K562 (cell line): Measurements from ENCODE around the gene HIGD1C. TPM values are rescaled to one million over a fixed set of nuclear protein-coding genes. Genes with fewer than 3 reads are reported as not detected.

Source experiments
- ATAC-seq: fragments of 200-7000 bp; cut with Tn5 transposase; 3 replicates; pipeline ENCODE4 v1.9.1; 2020; ENCODE audit warnings: moderate library complexity
- BruUV-seq: library from RNA; stranded (reverse); fragments of 400-500 nt; replicated peaks from 2 replicates; lab custom pipeline; 2021; lab: Mats Ljungman, UMichigan
- CTCF ChIA-PET: fragments of 300-600 bp; formaldehyde crosslinking; extraction: SDS; loops from one replicate; lab custom pipeline; 2021; ENCODE audit warnings: low intra/inter-chr PET ratio; lab: Yijun Ruan, JAX
- POLR2A ChIA-PET: fragments of 300-600, 350-650 bp; sonication (Branson Sonifier 250); formaldehyde crosslinking; extraction: SDS; loops from one replicate; lab custom pipeline; 2021; ENCODE audit warnings: antibody characterized with exemption, inconsistent platforms; lab: Yijun Ruan, JAX
- DNase-seq, 4 experiments: peaks; one replicate each; pipeline versions ENCODE4 v3.0.0 to v3.0.0-alpha.2; 2011 to 2018; ENCODE audit warnings: low spot score in 3 of 4, mixed read lengths in 3 of 4; ENCODE audit errors: extremely low read depth in 1 of 4
- FAIRE-seq: peaks from 2 replicates; lab custom pipeline; 2011; peaks lifted over from hg19 to GRCh38; lab: Jason Lieb, UNC
- H2AFZ ChIP-seq: 2 replicates; pipeline ENCODE4 v1.6.0; 2011; ENCODE audit warnings: low read depth, low read length, control low read depth, inconsistent platforms
- H3K27ac ChIP-seq: fragments of 200-600 bp; 3 replicates; pipeline ENCODE4 v1.8.0; 2011; ENCODE audit warnings: low read depth, mild to moderate bottlenecking, control low read depth, inconsistent platforms, low read length, moderate library complexity, mixed read lengths; ENCODE audit errors: extremely low read depth
- H3K27me3 ChIP-seq, 2 experiments: fragments of 300-600 bp in 1 of 2; 2 replicates in 1 of 2; 3 replicates in 1 of 2; pipeline versions ENCODE4 v1.6.0 to v1.8.0; 2011; ENCODE audit warnings: inconsistent platforms in 2 of 2, low read length in 2 of 2, mild to moderate bottlenecking in 1 of 2, mixed read lengths in 1 of 2, moderate library complexity in 1 of 2; ENCODE audit not compliant: control insufficient read depth in 2 of 2, insufficient read depth in 2 of 2
- H3K36me3 ChIP-seq: fragments of 300-600 bp; 3 replicates; pipeline ENCODE4 v1.8.0; 2011; ENCODE audit warnings: mild to moderate bottlenecking, low read length, inconsistent platforms; ENCODE audit not compliant: control insufficient read depth, insufficient read depth
- H3K4me1 ChIP-seq, 2 experiments: fragments of 200-600 bp in 1 of 2; replicated peaks in 1 of 2; 2 replicates in 1 of 2; 3 replicates in 1 of 2; pipeline versions ENCODE4 v1.5.1 to v1.8.0; 2011; ENCODE audit warnings: inconsistent platforms in 2 of 2, low read length in 2 of 2, mild to moderate bottlenecking in 1 of 2, mixed read lengths in 1 of 2, moderate library complexity in 1 of 2; ENCODE audit not compliant: control insufficient read depth in 2 of 2, insufficient read depth in 2 of 2
- H3K4me2 ChIP-seq: 2 replicates; pipeline ENCODE4 v1.6.1; 2011; ENCODE audit warnings: low read length, control low read depth, inconsistent platforms, mixed read lengths; ENCODE audit not compliant: insufficient read depth
- H3K4me3 ChIP-seq: fragments of 200-600 bp; sonication (generic), shearing (Covaris generic); 2 replicates; pipeline ENCODE4 v1.5.1; 2016; ENCODE audit warnings: control low read depth, inconsistent platforms
- H3K79me2 ChIP-seq: fragments of 200-600 bp; 3 replicates; pipeline ENCODE4 v1.8.0; 2011; ENCODE audit warnings: low read length, inconsistent platforms; ENCODE audit not compliant: control insufficient read depth, insufficient read depth
- H3K9ac ChIP-seq, 2 experiments: 2 replicates each; pipeline versions ENCODE4 v1.6.0 to v1.6.1; 2011; ENCODE audit warnings: low read depth in 2 of 2, low read length in 2 of 2, control low read depth in 1 of 2, inconsistent platforms in 1 of 2, mild to moderate bottlenecking in 1 of 2, mixed read lengths in 1 of 2; ENCODE audit not compliant: insufficient read depth in 1 of 2
- H3K9me1 ChIP-seq: one replicate; pipeline ENCODE4 v1.6.0; 2011; ENCODE audit warnings: inconsistent platforms, mild to moderate bottlenecking, low read length, moderate library complexity; ENCODE audit not compliant: control insufficient read depth, insufficient read depth
- H3K9me3 ChIP-seq: replicated peaks from 2 replicates; pipeline ENCODE4 v1.5.1; 2011; ENCODE audit warnings: low read depth, low read length, inconsistent platforms; ENCODE audit not compliant: control insufficient read depth, insufficient read depth
- H4K20me1 ChIP-seq: replicated peaks from 2 replicates; pipeline ENCODE4 v1.6.1; 2011; ENCODE audit warnings: low read length, inconsistent platforms, mixed read lengths; ENCODE audit not compliant: control insufficient read depth, insufficient read depth
- ETV5 ChIP-seq: sonication (generic); formaldehyde crosslinking; IDR thresholded peaks from 2 replicates; pipeline ENCODE4 v1.4.0; 2020; ENCODE audit warnings: low read depth, mild to moderate bottlenecking, missing genetic modification reagents
- SRF ChIP-seq, 2 experiments: fragments of 250-450, 450-650 bp in 1 of 2; sonication (Bioruptor Pico) in 1 of 2; sonication (generic) in 1 of 2; formaldehyde crosslinking; IDR thresholded peaks; 2 replicates each; pipeline versions ENCODE4 v1.5.0 to v1.5.1; 2020 to 2022; ENCODE audit warnings: mild to moderate bottlenecking in 1 of 2, missing genetic modification reagents in 1 of 2
- ZNF444 ChIP-seq: fragments of 250-450 bp; sonication (Bioruptor Pico); IDR thresholded peaks from 2 replicates; pipeline ENCODE4 v1.4.0; 2020; ENCODE audit warnings: mild to moderate bottlenecking, moderate library complexity
- ZNF79 ChIP-seq: fragments of 250-450 bp; sonication (Bioruptor Pico); IDR thresholded peaks from 2 replicates; pipeline ENCODE4 v1.4.0; 2020; ENCODE audit warnings: low read depth, mild to moderate bottlenecking, moderate library complexity
- in situ Hi-C: fragments of 300-500 bp; cut with MboI; formaldehyde crosslinking; loops from 4 replicates; pipeline ENCODE4 v1.15.0; 2018; ENCODE audit warnings: inconsistent platforms, mixed read lengths
- intact Hi-C: fragments of 100-400 bp; cut with micrococcal nuclease; formaldehyde crosslinking; loops from 2 replicates; pipeline ENCODE4 v1.14.2; 2022
- polyA plus RNA-seq, 8 experiments: library from polyadenylated mRNA; depleted of rRNA in 4 of 8; stranded (reverse) in 5 of 8; unstranded in 3 of 8; fragments of >200 nt; fragmentation: Nextera tagmentation in 2 of 8; fragmentation: Illumina TruSeq in 1 of 8; extraction: Ambion mirVana in 2 of 8; extraction: Trizol in 1 of 8; gene quantifications; 2 replicates each; pipeline versions ENCODE4 v1.2.1 to v1.2.3, GENCODE V29; 2011 to 2014; ENCODE audit warnings: inconsistent platforms in 1 of 8, missing spikeins in 1 of 8
- total RNA-seq, 7 experiments: library from RNA; depleted of rRNA in 6 of 7; stranded (reverse); fragments of >200 nt in 6 of 7; fragmentation: Illumina TruSeq in 2 of 7; extraction: Trizol in 2 of 7; gene quantifications; 2 replicates each; pipeline versions ENCODE4 v1.2.1 to v1.2.3, GENCODE V29; 2011 to 2021; ENCODE audit warnings: low replicate concordance in 1 of 7
- TF ChIP-seq, protein P1 (sequence below): fragments of 250-450 bp; sonication (Bioruptor Pico); IDR thresholded peaks from 2 replicates; pipeline ENCODE4 v1.8.0; 2021; ENCODE audit warnings: moderate library complexity, mild to moderate bottlenecking, inconsistent platforms

HIGD1C gene
- total and polyA plus RNA-seq, 9 of the 15 experiments (the other 6 are each of a cell fraction or from before 2014, with no cell fraction given) = not detected

GRCh38 chr12:50960130-50960529 lies 7.8 kb downstream of the HIGD1C start:
- Histone ChIP-seq H2AFZ (no peak overlapping the region), H3K27me3 (no peaks in the 10 kb centered on the region), H3K27ac (no peak overlapping the region), H3K9me3 (no peaks in the 10 kb centered on the region), H4K20me1 (no peaks in the 10 kb centered on the region), H3K79me2 (no peaks in the 10 kb centered on the region), H3K4me3 (no peak overlapping the region), H3K9ac (no peak overlapping the region), H3K4me2 (no peak overlapping the region), H3K36me3 (no peaks in the 10 kb centered on the region), H3K9me1 (no peaks in the 10 kb centered on the region), H3K4me1 (no peaks in the 10 kb centered on the region)
- no TSS peak for BruUV-seq
- ATAC-seq (no peak), DNase-seq (no peak), FAIRE-seq (no peak)
- CTCF ChIA-PET = no interaction called here
- no peak for TF ChIP-seq ZNF79 (CRISPR knock-in tag)
- TF ChIP-seq SRF (CRISPR knock-in tag; IDR thresholded peaks at IDR 0.05) = peak in 1 of 2 experiments; percentile 47; a peak in 1 of 4 replicates
- TF ChIP-seq, protein P1, sequence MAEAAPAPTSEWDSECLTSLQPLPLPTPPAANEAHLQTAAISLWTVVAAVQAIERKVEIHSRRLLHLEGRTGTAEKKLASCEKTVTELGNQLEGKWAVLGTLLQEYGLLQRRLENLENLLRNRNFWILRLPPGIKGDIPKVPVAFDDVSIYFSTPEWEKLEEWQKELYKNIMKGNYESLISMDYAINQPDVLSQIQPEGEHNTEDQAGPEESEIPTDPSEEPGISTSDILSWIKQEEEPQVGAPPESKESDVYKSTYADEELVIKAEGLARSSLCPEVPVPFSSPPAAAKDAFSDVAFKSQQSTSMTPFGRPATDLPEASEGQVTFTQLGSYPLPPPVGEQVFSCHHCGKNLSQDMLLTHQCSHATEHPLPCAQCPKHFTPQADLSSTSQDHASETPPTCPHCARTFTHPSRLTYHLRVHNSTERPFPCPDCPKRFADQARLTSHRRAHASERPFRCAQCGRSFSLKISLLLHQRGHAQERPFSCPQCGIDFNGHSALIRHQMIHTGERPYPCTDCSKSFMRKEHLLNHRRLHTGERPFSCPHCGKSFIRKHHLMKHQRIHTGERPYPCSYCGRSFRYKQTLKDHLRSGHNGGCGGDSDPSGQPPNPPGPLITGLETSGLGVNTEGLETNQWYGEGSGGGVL = no peak
- TF ChIP-seq ZNF444 (CRISPR knock-in tag) = no peak
- TF ChIP-seq ETV5 (CRISPR knock-in tag) = no peak
- POLR2A ChIA-PET = no interaction called here
- in situ Hi-C loops (no loop called here), intact Hi-C loops (no loop called here)
